Right atrium auricular region (tissue), 2 donors: Measurements from ENCODE around the gene CABLES1. TPM values are rescaled to one million over a fixed set of nuclear protein-coding genes. Genes with fewer than 3 reads are reported as not detected.
"Not testable (repeated sequence)": the region's sequence is repeated elsewhere in the genome, so short reads cannot be mapped to it uniquely, and the experiment has no call there.

Experiments
- DNase-seq: peaks from one replicate; pipeline ENCODE4 v3.0.0-alpha.2; 2019; ENCODE audit warnings: low spot score
- H3K27ac ChIP-seq, 2 donors: fragments of 200-600 bp; sonication (generic); 1 replicate in 1 of 2; 2 replicates in 1 of 2; pipeline ENCODE4 v1.5.1; 2016 to 2019
- H3K27me3 ChIP-seq, 2 donors: fragments of 200-600 bp; sonication (generic); one replicate each; pipeline versions ENCODE4 v1.5.1 to v1.6.0; 2017 to 2019
- H3K36me3 ChIP-seq: fragments of 200-600 bp; sonication (generic); one replicate; pipeline ENCODE4 v1.5.1; 2016
- H3K4me1 ChIP-seq, 2 donors: fragments of 200-600 bp; sonication (generic); one replicate each; pipeline versions ENCODE4 v1.5.1 to v1.6.0; 2017 to 2019
- H3K4me3 ChIP-seq, 2 donors: fragments of 200-600 bp; sonication (generic); 1 replicate in 1 of 2; 2 replicates in 1 of 2; pipeline ENCODE4 v1.5.1; 2017 to 2019; ENCODE audit warnings: mild to moderate bottlenecking in 1 of 2, moderate library complexity in 1 of 2
- H3K9me3 ChIP-seq, 2 donors: fragments of 200-600 bp; sonication (generic); one replicate each; pipeline ENCODE4 v1.5.1; 2019
- CTCF ChIP-seq, 2 donors: fragments of 200-600 bp; sonication (generic); IDR thresholded peaks; one replicate each; pipeline ENCODE4 v1.5.1; 2019; ENCODE audit warnings: antibody characterized with exemption in 2 of 2
- total RNA-seq, 2 donors: library from RNA; depleted of rRNA; stranded (reverse); fragments of >200 nt; gene quantifications; one replicate each; pipeline ENCODE4 v1.1.0, GENCODE V29; 2016

Gene CABLES1
- total RNA-seq, 2 donors from 2014 or later = 5.4 to 6.9 TPM

GRCh38 chr18:23107718-23108117 is 27.6 kb upstream of the CABLES1 start:
- no peak overlapping the region for H3K27ac ChIP-seq
- no peak for TF ChIP-seq CTCF (IDR thresholded peaks at IDR 0.05)

GRCh38 chr18:23108496-23108895 is 26.8 kb upstream of the CABLES1 start:
- Histone ChIP-seq H3K4me3 (no peak overlapping the region), H3K36me3 (no peaks in the 10 kb centered on the region), H3K4me1 (no peaks in the 10 kb centered on the region), H3K9me3 (peaks cover 0 to 7% of the 10 kb centered on the region in 2 donors), H3K27me3 (no peaks in the 10 kb centered on the region), H3K27ac (no peak overlapping the region)
- DNase-seq = no peak
- TF ChIP-seq CTCF (IDR thresholded peaks at IDR 0.05) = no peak

More at GRCh38 chr18:23107718-23108117, 27.6 kb upstream of the CABLES1 start:
- DNase-seq = no peak
- Histone ChIP-seq H3K27me3 (no peaks in the 10 kb centered on the region), H3K4me1 (no peaks in the 10 kb centered on the region), H3K36me3 (no peaks in the 10 kb centered on the region), H3K9me3 (peaks cover 0 to 6% of the 10 kb centered on the region in 2 donors), H3K4me3 (no peak overlapping the region)

GRCh38 chr18:23109163-23109562 is 26.1 kb upstream of the CABLES1 start:
- H3K4me3 ChIP-seq, H3K9me3 ChIP-seq, H3K27ac ChIP-seq, H3K27me3 ChIP-seq, DNase-seq, H3K4me1 ChIP-seq, H3K36me3 ChIP-seq: not testable (repeated sequence)

- TF ChIP-seq CTCF (IDR thresholded peaks at IDR 0.05) = no peak
- DNase-seq = no peak
- no peaks in the 10 kb centered on the region for H3K36me3 ChIP-seq
- H3K27me3 ChIP-seq = no peaks in the 10 kb centered on the region
- H3K9me3 ChIP-seq = peaks cover 0 to 7% of the 10 kb centered on the region in 2 donors
- no peak overlapping the region for H3K27ac ChIP-seq
- peaks cover 0 to 7% of the 10 kb centered on the region in 2 donors for H3K4me1 ChIP-seq
- H3K4me3 ChIP-seq = no peak overlapping the region
Measured at GRCh38 chr18:23113576-23113975, 21.7 kb upstream of the CABLES1 start.

GRCh38 chr18:23114171-23114881 is 21.0 kb upstream of the CABLES1 start:
- no peak for TF ChIP-seq CTCF (IDR thresholded peaks at IDR 0.05)
- H3K4me3 ChIP-seq = no peak overlapping the region
- no peak overlapping the region for H3K27ac ChIP-seq
- no peak for DNase-seq
- H3K4me1 ChIP-seq = peaks cover 0 to 7% of the 10 kb centered on the region in 2 donors
- no peaks in the 10 kb centered on the region for H3K36me3 ChIP-seq
- peaks cover 0 to 7% of the 10 kb centered on the region in 2 donors for H3K9me3 ChIP-seq
- H3K27me3 ChIP-seq = no peaks in the 10 kb centered on the region

GRCh38 chr18:23114911-23115310 is 20.4 kb upstream of the CABLES1 start:
- no peak overlapping the region for H3K27ac ChIP-seq
- peaks cover 0 to 7% of the 10 kb centered on the region in 2 donors for H3K9me3 ChIP-seq
- no peak for DNase-seq

More at GRCh38 chr18:23114911-23115310, 20.4 kb upstream of the CABLES1 start:
- Histone ChIP-seq H3K36me3 (no peaks in the 10 kb centered on the region), H3K4me3 (no peak overlapping the region), H3K4me1 (peaks cover 0 to 7% of the 10 kb centered on the region in 2 donors), H3K27me3 (no peaks in the 10 kb centered on the region)
- no peak for TF ChIP-seq CTCF (IDR thresholded peaks at IDR 0.05)
